PC-9 (cell line): ENCODE data around the gene SLC32A1. TPM values are rescaled to one million over a fixed set of nuclear protein-coding genes. Genes with fewer than 3 reads are reported as not detected.

ENCODE experiments used
- BruUV-seq: library from RNA; stranded (reverse); fragments of 400-500 nt; replicated peaks from 2 replicates; lab custom pipeline; 2021; lab: Mats Ljungman, UMichigan
- CTCF ChIA-PET: fragments of 300-600 bp; sonication (Branson Sonifier 250); formaldehyde crosslinking; loops from one replicate; lab custom pipeline; 2022; ENCODE audit warnings: antibody characterized with exemption; lab: Charles Lee
- POLR2A ChIA-PET: fragments of 300-600 bp; sonication (Branson Sonifier 250); formaldehyde crosslinking; loops from one replicate; lab custom pipeline; 2022; ENCODE audit warnings: antibody characterized with exemption; ENCODE audit not compliant: unreplicated experiment; lab: Charles Lee
- DNase-seq, 2 experiments: peaks; one replicate each; pipeline versions ENCODE4 v3.0.0 to v3.0.0-alpha.2; 2015 to 2022; ENCODE audit warnings: mixed read lengths in 1 of 2
- H2AFZ ChIP-seq: fragments of 200-600 bp; sonication (generic); 2 replicates; pipeline ENCODE4 v1.8.1; 2017; ENCODE audit warnings: antibody characterized with exemption
- H3F3A ChIP-seq: fragments of 200-600 bp; sonication (generic); 2 replicates; pipeline ENCODE4 v1.8.1; 2017; ENCODE audit warnings: antibody characterized with exemption, mild to moderate bottlenecking, low read depth; ENCODE audit not compliant: insufficient read depth
- H3K27ac ChIP-seq: fragments of 200-600 bp; sonication (generic); 2 replicates; pipeline ENCODE4 v1.6.1; 2016; ENCODE audit warnings: mixed run types
- H3K27me3 ChIP-seq: fragments of 200-600 bp; sonication (generic); 2 replicates; pipeline ENCODE4 v1.6.1; 2016; ENCODE audit warnings: low read depth, mixed run types; ENCODE audit not compliant: insufficient read depth
- H3K36me3 ChIP-seq: fragments of 200-600 bp; sonication (generic); 2 replicates; pipeline ENCODE4 v1.6.1; 2016; ENCODE audit warnings: low read depth, mixed run types
- H3K4me1 ChIP-seq: fragments of 200-600 bp; sonication (generic); replicated peaks from 2 replicates; pipeline ENCODE4 v1.6.1; 2016; ENCODE audit warnings: mixed run types; ENCODE audit not compliant: insufficient read depth
- H3K4me2 ChIP-seq: fragments of 200-600 bp; sonication (generic); 2 replicates; pipeline ENCODE4 v1.6.1; 2017; ENCODE audit warnings: mixed run types
- H3K4me3 ChIP-seq: fragments of 200-600 bp; sonication (generic); 2 replicates; pipeline ENCODE4 v1.6.1; 2016; ENCODE audit warnings: mixed run types
- H3K79me2 ChIP-seq: fragments of 200-600 bp; sonication (generic); 2 replicates; pipeline ENCODE4 v1.6.1; 2017; ENCODE audit warnings: low read depth, mixed run types
- H3K9me2 ChIP-seq: fragments of 200-600 bp; sonication (generic); 2 replicates; pipeline ENCODE4 v1.8.1; 2017; ENCODE audit warnings: mild to moderate bottlenecking; ENCODE audit not compliant: insufficient read depth
- H3K9me3 ChIP-seq: fragments of 200-600 bp; sonication (generic); 2 replicates; pipeline ENCODE4 v1.8.1; 2016; ENCODE audit warnings: low read depth; ENCODE audit not compliant: insufficient read depth
- H4K20me1 ChIP-seq: fragments of 200-600 bp; sonication (generic); 2 replicates; pipeline ENCODE4 v1.8.1; 2017; ENCODE audit not compliant: insufficient read depth
- EZH2 ChIP-seq: fragments of 200-600 bp; sonication (generic); IDR thresholded peaks from 2 replicates; pipeline ENCODE4 v1.8.0; 2017; ENCODE audit warnings: antibody characterized with exemption, low read depth
- intact Hi-C: fragments of 100-400 bp; cut with micrococcal nuclease; formaldehyde crosslinking; loops from one replicate; pipeline ENCODE4 v1.10.0; 2022; ENCODE audit not compliant: unreplicated experiment
- total RNA-seq: library from RNA; stranded (reverse); gene quantifications from 2 replicates; pipeline ENCODE4 v1.2.3, GENCODE V29; 2021
- TF ChIP-seq, protein P1 (sequence below): fragments of 200-600 bp; sonication (generic); conservative IDR thresholded peaks from 2 replicates; pipeline ENCODE4 v1.6.1; 2017; ENCODE audit warnings: mixed run types, antibody characterized with exemption, mild to moderate bottlenecking, moderate library complexity

SLC32A1 gene
- total RNA-seq, 1 experiment from 2014 or later, result not detected

GRCh38 chr20:38704136-38704535, 20.1 kb upstream of the SLC32A1 start:
- no TSS peak for BruUV-seq
- ChIA-PET POLR2A (interaction anchor here (0.7 kb wide), 1 partner anchor 523 kb away, joined by 3 read pairs; no protein-coding TSS in a partner anchor), CTCF (no interaction called here)

GRCh38 chr20:38706509-38706908, 17.8 kb upstream of the SLC32A1 start:
- Histone ChIP-seq H3K9me3 (no peaks in the 10 kb centered on the region), H3K27ac (no peak overlapping the region), H3K79me2 (no peaks in the 10 kb centered on the region), H2AFZ (no peak overlapping the region), H3K36me3 (no peaks in the 10 kb centered on the region), H3K4me3 (no peak overlapping the region), H3K4me1 (no peaks in the 10 kb centered on the region), H3K9me2 (no peaks in the 10 kb centered on the region), H4K20me1 (no peaks in the 10 kb centered on the region), H3K27me3 (peaks cover 96% of the 10 kb centered on the region), H3F3A (no peaks in the 10 kb centered on the region), H3K4me2 (no peak overlapping the region)
- CTCF ChIA-PET, result interaction anchor here (0.6 kb wide), 1 partner anchor 375 kb away, joined by 7 read pairs; no protein-coding TSS in a partner anchor
- intact Hi-C loops, result no loop called here
- no peak for DNase-seq
- BruUV-seq, result no TSS peak
- POLR2A ChIA-PET, result no interaction called here
- no peak for TF ChIP-seq EZH2
- TF ChIP-seq, protein P1, sequence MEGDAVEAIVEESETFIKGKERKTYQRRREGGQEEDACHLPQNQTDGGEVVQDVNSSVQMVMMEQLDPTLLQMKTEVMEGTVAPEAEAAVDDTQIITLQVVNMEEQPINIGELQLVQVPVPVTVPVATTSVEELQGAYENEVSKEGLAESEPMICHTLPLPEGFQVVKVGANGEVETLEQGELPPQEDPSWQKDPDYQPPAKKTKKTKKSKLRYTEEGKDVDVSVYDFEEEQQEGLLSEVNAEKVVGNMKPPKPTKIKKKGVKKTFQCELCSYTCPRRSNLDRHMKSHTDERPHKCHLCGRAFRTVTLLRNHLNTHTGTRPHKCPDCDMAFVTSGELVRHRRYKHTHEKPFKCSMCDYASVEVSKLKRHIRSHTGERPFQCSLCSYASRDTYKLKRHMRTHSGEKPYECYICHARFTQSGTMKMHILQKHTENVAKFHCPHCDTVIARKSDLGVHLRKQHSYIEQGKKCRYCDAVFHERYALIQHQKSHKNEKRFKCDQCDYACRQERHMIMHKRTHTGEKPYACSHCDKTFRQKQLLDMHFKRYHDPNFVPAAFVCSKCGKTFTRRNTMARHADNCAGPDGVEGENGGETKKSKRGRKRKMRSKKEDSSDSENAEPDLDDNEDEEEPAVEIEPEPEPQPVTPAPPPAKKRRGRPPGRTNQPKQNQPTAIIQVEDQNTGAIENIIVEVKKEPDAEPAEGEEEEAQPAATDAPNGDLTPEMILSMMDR, result no peak

More at GRCh38 chr20:38704136-38704535, 20.1 kb upstream of the SLC32A1 start:
- DNase-seq, result no peak
- no peak overlapping the region for H3K27ac ChIP-seq
- TF ChIP-seq, protein P1, result no peak
- TF ChIP-seq EZH2, result no peak
- peaks cover 97% of the 10 kb centered on the region for H3K27me3 ChIP-seq
- H3K4me1 ChIP-seq, result no peaks in the 10 kb centered on the region
- intact Hi-C loops, result no loop called here
- H3K9me3 ChIP-seq, result no peaks in the 10 kb centered on the region
- no peaks in the 10 kb centered on the region for H3F3A ChIP-seq
- H2AFZ ChIP-seq, result no peak overlapping the region
- no peaks in the 10 kb centered on the region for H3K79me2 ChIP-seq
- no peaks in the 10 kb centered on the region for H4K20me1 ChIP-seq
- H3K4me3 ChIP-seq, result no peak overlapping the region
- H3K4me2 ChIP-seq, result no peak overlapping the region
- no peaks in the 10 kb centered on the region for H3K36me3 ChIP-seq
- no peaks in the 10 kb centered on the region for H3K9me2 ChIP-seq

DNA sequence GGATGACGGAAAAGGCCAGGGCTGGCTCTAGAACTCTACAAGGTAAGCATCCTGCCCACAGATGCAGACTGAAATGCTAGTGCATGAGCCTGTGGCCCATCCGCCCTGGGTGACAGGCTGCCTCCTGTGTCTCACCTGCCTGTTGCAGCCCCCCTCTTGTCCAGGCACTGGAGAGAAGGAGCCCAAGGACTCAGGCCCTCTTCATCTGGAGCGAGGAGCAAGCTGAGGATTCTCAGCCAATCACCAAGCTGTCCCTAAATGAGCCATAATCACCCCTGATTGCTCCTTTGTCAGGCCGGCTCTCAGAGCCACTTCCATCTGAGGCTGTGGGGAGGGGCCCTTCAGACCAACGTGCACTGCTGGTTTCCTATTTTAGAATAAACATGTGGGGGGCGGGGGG, 10.0 kb upstream of the SLC32A1 start:
- intact Hi-C loops, result no loop called here
- Histone ChIP-seq H2AFZ (no peak overlapping the region), H3K27ac (no peak overlapping the region), H3K9me3 (no peaks in the 10 kb centered on the region), H4K20me1 (no peaks in the 10 kb centered on the region), H3K36me3 (no peaks in the 10 kb centered on the region), H3K9me2 (no peaks in the 10 kb centered on the region), H3K4me1 (no peaks in the 10 kb centered on the region), H3F3A (no peaks in the 10 kb centered on the region), H3K4me2 (no peak overlapping the region), H3K4me3 (no peak overlapping the region), H3K27me3 (peaks cover 94% of the 10 kb centered on the region), H3K79me2 (no peaks in the 10 kb centered on the region)
- ChIA-PET CTCF (no interaction called here), POLR2A (no interaction called here)
- no TSS peak for BruUV-seq
- no peak for DNase-seq
- TF ChIP-seq, protein P1, result no peak
- no peak for TF ChIP-seq EZH2
